GM18526 (cell line): Measurements from ENCODE around the gene TUBB4A.
A peak's percentile ranks its signal among the peaks of the same experiment; 100 is the strongest.

Experiments used
- POLR2A ChIP-seq: IDR thresholded peaks from 3 replicates; pipeline ENCODE4 v1.6.1; 2011; ENCODE audit not compliant: insufficient read length; ENCODE audit errors: extremely low read depth

TUBB4A gene

GRCh38 chr19:6501740-6502648 lies at the start of gene TUBB4A:
Gene TUBB4A (minus strand): TSS chr19:6502309. CDS start chr19:6502212, 97 bp downstream.
- no peak for TF ChIP-seq POLR2A

GRCh38 chr19:6551091-6551490 lies 49.0 kb upstream of the TUBB4A start:
- TF ChIP-seq POLR2A, result no peak

- TF ChIP-seq POLR2A, result no peak
Measured at GRCh38 chr19:6543866-6544347, 41.8 kb upstream of the TUBB4A start.

- TF ChIP-seq POLR2A, result no peak
Measured at GRCh38 chr19:6540918-6541689, 39.0 kb upstream of the TUBB4A start.

GRCh38 chr19:6539514-6539913 lies 37.4 kb upstream of the TUBB4A start:
- TF ChIP-seq POLR2A, result no peak

- no peak for TF ChIP-seq POLR2A
Measured at GRCh38 chr19:6535558-6536137, 33.5 kb upstream of the TUBB4A start.

GRCh38 chr19:6534451-6535093 lies 32.5 kb upstream of the TUBB4A start:
- TF ChIP-seq POLR2A, result no peak

GRCh38 chr19:6533746-6534418 lies 31.8 kb upstream of the TUBB4A start:
- no peak for TF ChIP-seq POLR2A

GRCh38 chr19:6533000-6533328 lies 30.9 kb upstream of the TUBB4A start:
- TF ChIP-seq POLR2A, result no peak

GRCh38 chr19:6532244-6532999 lies 30.3 kb upstream of the TUBB4A start:
- TF ChIP-seq POLR2A, result no peak

GRCh38 chr19:6531956-6532243 lies 29.8 kb upstream of the TUBB4A start:
- TF ChIP-seq POLR2A, result no peak

- TF ChIP-seq POLR2A, result no peak
Measured at GRCh38 chr19:6531163-6531955, 29.2 kb upstream of the TUBB4A start.

GRCh38 chr19:6530386-6531162 lies 28.5 kb upstream of the TUBB4A start, which contains the start of gene TNFSF9:
Gene TNFSF9 (plus strand): TSS chr19:6531026. CDS start chr19:6531037, 11 bp downstream.
- TF ChIP-seq POLR2A, result peak; percentile 100
